ENCODE results near the gene KIAA0232. TPM values are rescaled to one million over a fixed set of nuclear protein-coding genes. Genes with fewer than 3 reads are reported as not detected.

KIAA0232 gene
- total RNA-seq, 1 donor from 2014 or later = 40.1 TPM

- H3K9me3 Mint-ChIP-seq = peaks cover 7% of the 10 kb centered on the region
- no peak for TF ChIP-seq CTCF (conservative IDR thresholded peaks at IDR 0.05)
- peak overlapping the region; percentile 34 for H3K4me3 Mint-ChIP-seq
- H3K36me3 Mint-ChIP-seq (ENCODE audit: low read depth) = peaks cover 14% of the 10 kb centered on the region
- no peak for DNase-seq (ENCODE audit: low read depth, low spot score)
- no peaks in the 10 kb centered on the region for H3K27me3 Mint-ChIP-seq (ENCODE audit: low read depth)
- peak overlapping the region; percentile 90 for H3K27ac Mint-ChIP-seq (ENCODE audit: unreplicated experiment)
- peaks cover 65% of the 10 kb centered on the region for H3K4me1 Mint-ChIP-seq
Measured at GRCh38 chr4:6932918-6933317, 150.4 kb downstream of the KIAA0232 start.

Other genes with a start within 250 kb of the KIAA0232 start
- gene MAN2B2, start 207.5 kb upstream of the KIAA0232 start, total RNA-seq = 9.4 and 9.8 TPM in 2 replicates
- gene MRFAP1, start 142.0 kb upstream of the KIAA0232 start, total RNA-seq = 317 and 325 TPM in 2 replicates
- gene S100P, start 88.8 kb upstream of the KIAA0232 start, total RNA-seq = not detected in 2 replicates
- 70.4 and 74.0 TPM in 2 replicates for gene MRFAP1L1, start 72.9 kb upstream of the KIAA0232 start, total RNA-seq
- gene BLOC1S4, start 66.6 kb upstream of the KIAA0232 start, total RNA-seq = 23.8 and 25.1 TPM in 2 replicates
- gene TBC1D14, start 127.1 kb downstream of the KIAA0232 start, total RNA-seq = 56.3 and 58.0 TPM in 2 replicates

Measured in neural crest cell (in vitro differentiated cells).